Measurements from ENCODE around the gene CYTL1. TPM values are rescaled to one million over a fixed set of nuclear protein-coding genes. Genes with fewer than 3 reads are reported as not detected.

The CYTL1 gene
- total RNA-seq, 1 donor from 2014 or later, result 9.2 TPM

DNA sequence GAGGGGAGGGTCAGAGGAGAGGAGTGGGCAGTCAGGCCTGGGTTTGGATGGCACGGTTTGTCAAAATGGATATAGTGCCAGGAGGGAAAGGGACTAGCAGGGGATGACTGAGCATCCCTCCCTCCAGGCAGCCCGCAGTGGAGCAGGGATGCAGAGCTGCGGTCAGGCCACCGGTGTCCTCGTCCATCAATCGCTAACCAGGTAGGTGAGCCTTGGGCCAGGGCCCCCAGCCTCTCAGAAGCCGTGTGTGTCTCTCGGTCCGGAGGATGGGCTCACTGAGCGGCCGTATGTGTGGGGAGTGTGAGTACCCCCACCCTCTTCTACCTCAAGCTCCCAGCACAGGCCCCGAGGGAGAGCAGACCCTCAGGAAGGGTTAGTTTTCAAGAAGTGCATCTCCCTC, 538 bp upstream of the CYTL1 start:
- Mint-ChIP-seq H3K4me3 (ENCODE audit: unreplicated experiment) (no peak overlapping the region), H3K27me3 (ENCODE audit: low read depth, unreplicated experiment) (peaks cover 40% of the 10 kb centered on the region), H3K4me1 (ENCODE audit: low read depth, unreplicated experiment) (peaks cover 1% of the 10 kb centered on the region), H3K27ac (ENCODE audit: unreplicated experiment) (no peak overlapping the region), H3K36me3 (ENCODE audit: low read depth, unreplicated experiment) (peaks cover 3% of the 10 kb centered on the region), H3K9me3 (ENCODE audit: unreplicated experiment) (peaks cover 13% of the 10 kb centered on the region)
- H3K27me3 ChIP-seq (ENCODE audit: insufficient read depth, low read length), result peaks cover 3% of the 10 kb centered on the region
- H3K9me3 ChIP-seq (ENCODE audit: insufficient read depth, low read depth, low read length), result no peaks in the 10 kb centered on the region
- no peak overlapping the region for H3K27ac ChIP-seq (ENCODE audit: low read depth, low read length)
- H3K4me3 ChIP-seq (ENCODE audit: insufficient read depth, low read depth, low read length), result peak overlapping the region; percentile 52
- H3K9ac ChIP-seq (ENCODE audit: low read length), result peak overlapping the region; percentile 60
- no peaks in the 10 kb centered on the region for H4K20me1 ChIP-seq (ENCODE audit: insufficient read depth, low read length)
- DNase-seq (ENCODE audit: low read depth) (no peak), FAIRE-seq (no peak)
- no peaks in the 10 kb centered on the region for H3K79me2 ChIP-seq (ENCODE audit: insufficient read depth, low read length)
- H3K4me1 ChIP-seq (ENCODE audit: insufficient read depth, low read length), result peaks cover 9% of the 10 kb centered on the region
- TF ChIP-seq, protein P1, sequence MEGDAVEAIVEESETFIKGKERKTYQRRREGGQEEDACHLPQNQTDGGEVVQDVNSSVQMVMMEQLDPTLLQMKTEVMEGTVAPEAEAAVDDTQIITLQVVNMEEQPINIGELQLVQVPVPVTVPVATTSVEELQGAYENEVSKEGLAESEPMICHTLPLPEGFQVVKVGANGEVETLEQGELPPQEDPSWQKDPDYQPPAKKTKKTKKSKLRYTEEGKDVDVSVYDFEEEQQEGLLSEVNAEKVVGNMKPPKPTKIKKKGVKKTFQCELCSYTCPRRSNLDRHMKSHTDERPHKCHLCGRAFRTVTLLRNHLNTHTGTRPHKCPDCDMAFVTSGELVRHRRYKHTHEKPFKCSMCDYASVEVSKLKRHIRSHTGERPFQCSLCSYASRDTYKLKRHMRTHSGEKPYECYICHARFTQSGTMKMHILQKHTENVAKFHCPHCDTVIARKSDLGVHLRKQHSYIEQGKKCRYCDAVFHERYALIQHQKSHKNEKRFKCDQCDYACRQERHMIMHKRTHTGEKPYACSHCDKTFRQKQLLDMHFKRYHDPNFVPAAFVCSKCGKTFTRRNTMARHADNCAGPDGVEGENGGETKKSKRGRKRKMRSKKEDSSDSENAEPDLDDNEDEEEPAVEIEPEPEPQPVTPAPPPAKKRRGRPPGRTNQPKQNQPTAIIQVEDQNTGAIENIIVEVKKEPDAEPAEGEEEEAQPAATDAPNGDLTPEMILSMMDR (IDR thresholded peaks at IDR 0.05; ENCODE audit: insufficient read depth, low read depth, low read length), result no peak
- TF ChIP-seq EZH2 (IDR thresholded peaks at IDR 0.05; ENCODE audit: insufficient read depth, low read length), result no peak
- peak overlapping the region; percentile 85 for H3K4me2 ChIP-seq (ENCODE audit: low read length)
- peak overlapping the region; percentile 93 for H2AFZ ChIP-seq (ENCODE audit: low read depth, low read length)
- no peaks in the 10 kb centered on the region for H3K36me3 ChIP-seq (ENCODE audit: insufficient read depth, low read length)

GRCh38 chr4:5018603-5019002, 655 bp downstream of the CYTL1 start:
- peak overlapping the region; percentile 44 for H3K4me2 ChIP-seq (ENCODE audit: low read length)
- no peak for FAIRE-seq

DNA sequence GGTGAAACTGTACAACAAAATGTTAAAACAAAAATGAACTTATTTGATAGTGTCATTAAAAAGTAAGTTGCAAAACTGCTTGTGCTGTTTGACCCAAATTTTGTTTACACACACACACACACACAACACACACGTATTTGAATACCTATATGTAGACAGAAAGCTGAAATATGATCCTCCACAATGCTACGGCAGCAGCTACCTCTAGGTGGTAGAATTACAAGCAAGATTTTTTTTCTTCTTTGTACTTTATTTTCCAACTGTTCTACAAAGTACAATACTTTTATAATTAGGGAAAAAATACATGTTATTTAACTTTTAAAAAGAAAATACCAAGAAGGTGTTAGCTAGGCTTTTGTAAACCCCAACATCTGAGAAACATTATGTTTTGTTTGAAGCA, 1.2 kb downstream of the CYTL1 start:
- DNase-seq (ENCODE audit: low read depth) (no peak), FAIRE-seq (peak; percentile 20)
- Histone ChIP-seq H4K20me1 (ENCODE audit: insufficient read depth, low read length) (no peaks in the 10 kb centered on the region), H3K4me3 (ENCODE audit: insufficient read depth, low read depth, low read length) (no peak overlapping the region), H3K9ac (ENCODE audit: low read length) (no peak overlapping the region), H3K9me3 (ENCODE audit: insufficient read depth, low read depth, low read length) (no peaks in the 10 kb centered on the region), H3K4me2 (ENCODE audit: low read length) (no peak overlapping the region), H3K27ac (ENCODE audit: low read depth, low read length) (no peak overlapping the region), H3K4me1 (ENCODE audit: insufficient read depth, low read length) (peaks cover 9% of the 10 kb centered on the region), H3K27me3 (ENCODE audit: insufficient read depth, low read length) (peaks cover 3% of the 10 kb centered on the region), H2AFZ (ENCODE audit: low read depth, low read length) (no peak overlapping the region), H3K79me2 (ENCODE audit: insufficient read depth, low read length) (no peaks in the 10 kb centered on the region), H3K36me3 (ENCODE audit: insufficient read depth, low read length) (no peaks in the 10 kb centered on the region)
- H3K4me1 Mint-ChIP-seq (ENCODE audit: low read depth, unreplicated experiment), result peaks cover 5% of the 10 kb centered on the region
- H3K9me3 Mint-ChIP-seq (ENCODE audit: unreplicated experiment), result peaks cover 5% of the 10 kb centered on the region
- no peak overlapping the region for H3K27ac Mint-ChIP-seq (ENCODE audit: unreplicated experiment)
- no peak overlapping the region for H3K4me3 Mint-ChIP-seq (ENCODE audit: unreplicated experiment)
- TF ChIP-seq EZH2 (IDR thresholded peaks at IDR 0.05; ENCODE audit: insufficient read depth, low read length), result no peak
- TF ChIP-seq, protein P1 (IDR thresholded peaks at IDR 0.05; ENCODE audit: insufficient read depth, low read depth, low read length), result peak; percentile 17
- H3K36me3 Mint-ChIP-seq (ENCODE audit: low read depth, unreplicated experiment), result peaks cover 3% of the 10 kb centered on the region
- peaks cover 35% of the 10 kb centered on the region for H3K27me3 Mint-ChIP-seq (ENCODE audit: low read depth, unreplicated experiment)

More at GRCh38 chr4:5018603-5019002, 655 bp downstream of the CYTL1 start:
- H3K36me3 ChIP-seq (ENCODE audit: insufficient read depth, low read length), result no peaks in the 10 kb centered on the region
- peaks cover 9% of the 10 kb centered on the region for H3K9me3 Mint-ChIP-seq (ENCODE audit: unreplicated experiment)
- H3K27me3 ChIP-seq (ENCODE audit: insufficient read depth, low read length), result peaks cover 3% of the 10 kb centered on the region
- H3K4me3 ChIP-seq (ENCODE audit: insufficient read depth, low read depth, low read length), result no peak overlapping the region
- TF ChIP-seq, protein P1 (IDR thresholded peaks at IDR 0.05; ENCODE audit: insufficient read depth, low read depth, low read length), result no peak
- TF ChIP-seq EZH2 (IDR thresholded peaks at IDR 0.05; ENCODE audit: insufficient read depth, low read length), result no peak
- H3K27ac Mint-ChIP-seq (ENCODE audit: unreplicated experiment), result no peak overlapping the region
- no peak overlapping the region for H3K4me3 Mint-ChIP-seq (ENCODE audit: unreplicated experiment)
- H3K4me1 Mint-ChIP-seq (ENCODE audit: low read depth, unreplicated experiment), result peaks cover 3% of the 10 kb centered on the region
- no peaks in the 10 kb centered on the region for H4K20me1 ChIP-seq (ENCODE audit: insufficient read depth, low read length)
- H3K27me3 Mint-ChIP-seq (ENCODE audit: low read depth, unreplicated experiment), result peaks cover 35% of the 10 kb centered on the region
- no peaks in the 10 kb centered on the region for H3K79me2 ChIP-seq (ENCODE audit: insufficient read depth, low read length)
- no peaks in the 10 kb centered on the region for H3K9me3 ChIP-seq (ENCODE audit: insufficient read depth, low read depth, low read length)
- H3K27ac ChIP-seq (ENCODE audit: low read depth, low read length), result no peak overlapping the region
- peaks cover 9% of the 10 kb centered on the region for H3K4me1 ChIP-seq (ENCODE audit: insufficient read depth, low read length)
- H3K36me3 Mint-ChIP-seq (ENCODE audit: low read depth, unreplicated experiment), result peaks cover 3% of the 10 kb centered on the region
- DNase-seq (ENCODE audit: low read depth), result no peak
- peak overlapping the region; percentile 4 for H3K9ac ChIP-seq (ENCODE audit: low read length)
- H2AFZ ChIP-seq (ENCODE audit: low read depth, low read length), result no peak overlapping the region

Data from astrocyte (in vitro differentiated cells and primary cell).